Raji (cell line): ENCODE results near the gene PDGFA.

Experiments
- POLR2A ChIP-seq: IDR thresholded peaks from 2 replicates; pipeline ENCODE4 v1.6.1; 2011; ENCODE audit warnings: low read depth, low read length, control low read depth; ENCODE audit not compliant: insufficient read depth

The PDGFA gene

GRCh38 chr7:516606-517456 is 2.8 kb downstream of the PDGFA start:
- no peak for TF ChIP-seq POLR2A

- no peak for TF ChIP-seq POLR2A
Observed at GRCh38 chr7:516216-516605, 3.4 kb downstream of the PDGFA start.

GRCh38 chr7:515628-516027 is 4.0 kb downstream of the PDGFA start:
- no peak for TF ChIP-seq POLR2A

- TF ChIP-seq POLR2A = no peak
Observed at GRCh38 chr7:514651-515598, 4.7 kb downstream of the PDGFA start.

- no peak for TF ChIP-seq POLR2A
Observed at GRCh38 chr7:514242-514641, 5.4 kb downstream of the PDGFA start.

GRCh38 chr7:513521-514166 is 6.0 kb downstream of the PDGFA start:
- TF ChIP-seq POLR2A = no peak

GRCh38 chr7:512541-513311 is 6.9 kb downstream of the PDGFA start:
- TF ChIP-seq POLR2A = no peak

GRCh38 chr7:512146-512510 is 7.5 kb downstream of the PDGFA start:
- no peak for TF ChIP-seq POLR2A

GRCh38 chr7:511476-512145 is 8.0 kb downstream of the PDGFA start:
- TF ChIP-seq POLR2A = no peak

- TF ChIP-seq POLR2A = no peak
Observed at GRCh38 chr7:510782-511281, 8.8 kb downstream of the PDGFA start.

GRCh38 chr7:510131-510481 is 9.5 kb downstream of the PDGFA start:
- no peak for TF ChIP-seq POLR2A

- TF ChIP-seq POLR2A = no peak
Observed at GRCh38 chr7:509426-510130, 10.1 kb downstream of the PDGFA start.

- no peak for TF ChIP-seq POLR2A
Observed at GRCh38 chr7:508461-509170, 11.0 kb downstream of the PDGFA start.

GRCh38 chr7:507623-508300 is 11.9 kb downstream of the PDGFA start:
- no peak for TF ChIP-seq POLR2A
